HEK293 (cell line): Measurements from ENCODE around the gene DCP1B.

Experiments used
- CTCF ChIA-PET: fragments of 350-600 bp; formaldehyde crosslinking; extraction: SDS; loops from one replicate; lab custom pipeline; 2021; ENCODE audit warnings: antibody characterized with exemption; lab: Yijun Ruan, JAX
- POLR2A ChIA-PET: fragments of 300-600 bp; formaldehyde crosslinking; extraction: SDS; loops from one replicate; lab custom pipeline; 2020; ENCODE audit warnings: antibody characterized with exemption, inconsistent platforms; lab: Yijun Ruan, JAX
- H3K27ac ChIP-seq: fragments of 200-500 bp; sonication (Bioruptor generic); 2 replicates; pipeline ENCODE4 v1.5.1; 2014; ENCODE audit warnings: low read depth, low read length, control low read depth, inconsistent platforms; ENCODE audit errors: extremely low read depth
- H3K36me3 ChIP-seq, 2 experiments: fragments of 200-500 bp in 1 of 2; sonication (Bioruptor generic) in 1 of 2; 1 replicate in 1 of 2; 2 replicates in 1 of 2; pipeline ENCODE4 v1.5.1; 2014 to 2017; ENCODE audit warnings: inconsistent platforms in 2 of 2, low read length in 2 of 2; ENCODE audit not compliant: control insufficient read depth in 2 of 2, insufficient read depth in 1 of 2
- H3K4me1 ChIP-seq: fragments of 200-500 bp; sonication (Bioruptor generic); 2 replicates; pipeline ENCODE4 v1.5.1; 2014; ENCODE audit warnings: mild to moderate bottlenecking, low read length, inconsistent platforms; ENCODE audit not compliant: control insufficient read depth, insufficient read depth
- H3K4me3 ChIP-seq: 2 replicates; pipeline ENCODE4 v1.5.1; 2011; ENCODE audit warnings: low read depth, mild to moderate bottlenecking, control low read depth, low read length, moderate library complexity
- H3K9me3 ChIP-seq: fragments of 200-500 bp; sonication (Bioruptor generic); 2 replicates; pipeline ENCODE4 v1.5.1; 2014; ENCODE audit warnings: low read depth, low read length, inconsistent platforms; ENCODE audit not compliant: control insufficient read depth, insufficient read depth
- GLIS1 ChIP-seq: fragments of 450-650 bp; formaldehyde crosslinking; IDR thresholded peaks from 2 replicates; pipeline ENCODE4 v1.5.1; 2016; ENCODE audit warnings: missing biosample characterization, missing genetic modification characterization
- KLF1 ChIP-seq: fragments of 450-650 bp; formaldehyde crosslinking; IDR thresholded peaks from 2 replicates; pipeline ENCODE4 v1.5.1; 2016; ENCODE audit warnings: missing biosample characterization, missing genetic modification characterization
- KLF10 ChIP-seq: fragments of 450-650 bp; IDR thresholded peaks from 2 replicates; pipeline ENCODE4 v1.5.1; 2018; ENCODE audit warnings: missing biosample characterization, mild to moderate bottlenecking, missing genetic modification characterization
- MZF1 ChIP-seq: fragments of 450-650 bp; formaldehyde crosslinking; IDR thresholded peaks from 2 replicates; pipeline ENCODE4 v1.5.1; 2017; ENCODE audit warnings: missing biosample characterization, missing genetic modification characterization, borderline replicate concordance
- TCF7L2 ChIP-seq: IDR thresholded peaks from 2 replicates; pipeline ENCODE4 v1.6.1; 2011; ENCODE audit warnings: low read depth, mild to moderate bottlenecking, inconsistent platforms, low read length, moderate library complexity, borderline replicate concordance
- ZBTB7A ChIP-seq: fragments of 450-650 bp; formaldehyde crosslinking; IDR thresholded peaks from 2 replicates; pipeline ENCODE4 v1.5.1; 2016; ENCODE audit warnings: low read depth, missing biosample characterization, missing genetic modification characterization
- ZIC2 ChIP-seq: fragments of 450-650 bp; formaldehyde crosslinking; IDR thresholded peaks from 2 replicates; pipeline ENCODE4 v1.5.1; 2016; ENCODE audit warnings: missing biosample characterization, missing genetic modification characterization
- ZNF10 ChIP-seq: fragments of 450-650 bp; formaldehyde crosslinking; IDR thresholded peaks from 2 replicates; pipeline ENCODE4 v1.5.1; 2017; ENCODE audit warnings: missing biosample characterization, missing genetic modification characterization
- ZNF121 ChIP-seq: fragments of 450-650 bp; formaldehyde crosslinking; IDR thresholded peaks from 2 replicates; pipeline ENCODE4 v1.5.1; 2016; ENCODE audit warnings: missing biosample characterization, missing genetic modification characterization
- ZNF311 ChIP-seq: fragments of 450-650 bp; formaldehyde crosslinking; IDR thresholded peaks from 2 replicates; pipeline ENCODE4 v1.5.1; 2017; ENCODE audit warnings: missing biosample characterization, missing genetic modification characterization, borderline replicate concordance
- ZNF391 ChIP-seq: fragments of 450-650 bp; formaldehyde crosslinking; IDR thresholded peaks from 2 replicates; pipeline ENCODE4 v1.5.1; 2016; ENCODE audit warnings: low read depth, missing biosample characterization, missing genetic modification characterization, borderline replicate concordance
- ZNF654 ChIP-seq: fragments of 450-650 bp; formaldehyde crosslinking; IDR thresholded peaks from 2 replicates; pipeline ENCODE4 v1.5.1; 2016; ENCODE audit warnings: low read depth, missing biosample characterization, missing genetic modification characterization
- TF ChIP-seq, protein P1 (sequence below): fragments of 450-650 bp; formaldehyde crosslinking; IDR thresholded peaks from 2 replicates; pipeline ENCODE4 v1.5.1; 2016; ENCODE audit warnings: missing biosample characterization, missing genetic modification characterization, low read depth
- TF ChIP-seq, protein P2 (sequence below): fragments of 450-650 bp; formaldehyde crosslinking; IDR thresholded peaks from 2 replicates; pipeline ENCODE4 v1.5.1; 2016; ENCODE audit warnings: missing biosample characterization, missing genetic modification characterization
- TF ChIP-seq, protein P3 (sequence below): fragments of 450-650 bp; formaldehyde crosslinking; IDR thresholded peaks from 2 replicates; pipeline ENCODE4 v1.5.1; 2017; ENCODE audit warnings: missing biosample characterization, missing genetic modification characterization
- TF ChIP-seq, protein P4 (sequence below): fragments of 450-650 bp; formaldehyde crosslinking; IDR thresholded peaks from 2 replicates; pipeline ENCODE4 v1.5.1; 2016; ENCODE audit warnings: missing biosample characterization, missing genetic modification characterization
- TF ChIP-seq, protein P5 (sequence below): fragments of 450-650 bp; formaldehyde crosslinking; conservative IDR thresholded peaks from 2 replicates; pipeline ENCODE4 v1.5.1; 2016; ENCODE audit warnings: low read depth, missing biosample characterization, missing genetic modification characterization

The DCP1B gene

DNA sequence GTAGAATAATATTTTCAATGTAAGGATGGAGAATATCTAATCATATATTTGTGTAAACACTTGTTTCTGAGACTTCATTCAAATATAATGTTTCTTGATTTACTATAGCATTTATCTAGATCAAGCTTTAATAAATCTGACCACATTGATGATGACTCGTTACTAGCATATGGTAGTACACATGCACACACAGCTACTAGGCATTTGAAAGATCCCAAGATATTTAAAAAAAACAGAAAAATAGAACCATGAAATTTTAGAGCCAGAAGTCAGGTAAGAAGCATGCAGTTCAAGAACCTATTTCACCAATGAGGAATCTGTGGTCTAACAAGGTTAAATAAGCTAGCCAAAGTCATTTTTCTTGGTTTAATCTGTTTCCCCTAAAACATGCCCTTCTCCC is 32.0 kb downstream of the DCP1B start (continued):
- TF ChIP-seq ZNF311 (tag by site-specific recombination) (no peak), ZNF121 (tag by site-specific recombination) (no peak), ZIC2 (tag by site-specific recombination) (no peak), ZNF654 (no peak), ZNF10 (tag by site-specific recombination) (no peak), TCF7L2 (no peak), ZBTB7A (tag by site-specific recombination) (no peak)
- TF ChIP-seq, protein P1, sequence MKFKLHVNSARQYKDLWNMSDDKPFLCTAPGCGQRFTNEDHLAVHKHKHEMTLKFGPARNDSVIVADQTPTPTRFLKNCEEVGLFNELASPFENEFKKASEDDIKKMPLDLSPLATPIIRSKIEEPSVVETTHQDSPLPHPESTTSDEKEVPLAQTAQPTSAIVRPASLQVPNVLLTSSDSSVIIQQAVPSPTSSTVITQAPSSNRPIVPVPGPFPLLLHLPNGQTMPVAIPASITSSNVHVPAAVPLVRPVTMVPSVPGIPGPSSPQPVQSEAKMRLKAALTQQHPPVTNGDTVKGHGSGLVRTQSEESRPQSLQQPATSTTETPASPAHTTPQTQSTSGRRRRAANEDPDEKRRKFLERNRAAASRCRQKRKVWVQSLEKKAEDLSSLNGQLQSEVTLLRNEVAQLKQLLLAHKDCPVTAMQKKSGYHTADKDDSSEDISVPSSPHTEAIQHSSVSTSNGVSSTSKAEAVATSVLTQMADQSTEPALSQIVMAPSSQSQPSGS (tag by site-specific recombination), result no peak

DNA sequence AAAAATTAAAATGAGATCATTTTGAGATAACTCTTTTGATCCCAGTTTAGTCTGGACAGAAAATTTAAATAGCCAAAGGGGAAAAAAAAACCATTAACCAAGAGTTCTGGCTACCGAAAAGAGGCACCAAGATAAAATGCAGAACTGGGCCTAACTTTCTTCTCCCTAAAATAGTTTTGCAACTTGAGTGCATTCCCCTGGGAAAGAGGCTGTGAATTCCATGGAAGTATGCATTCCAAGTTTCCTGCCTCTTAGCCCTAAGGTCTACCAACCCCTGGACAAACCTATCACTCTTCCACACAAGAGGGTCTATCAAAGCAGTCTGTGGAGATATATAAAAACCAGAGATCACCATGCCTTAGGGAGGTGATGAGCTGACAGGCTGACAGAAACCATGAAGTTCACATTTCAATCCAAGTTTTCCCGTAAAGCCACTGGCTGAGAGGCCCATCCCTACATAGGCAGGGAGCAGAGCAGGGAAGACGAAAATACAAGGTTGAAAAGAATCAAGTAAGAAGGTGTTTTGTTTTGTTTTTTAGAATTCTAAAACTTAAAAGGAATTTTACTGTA is 33.8 kb downstream of the DCP1B start:
- ChIA-PET CTCF (interaction anchor here (0.6 to 2.6 kb wide), 3 partner anchors 31 to 645 kb away, joined by 3 to 8 read pairs (median 4); no protein-coding TSS in a partner anchor), POLR2A (no interaction called here)
- TF ChIP-seq, protein P2, sequence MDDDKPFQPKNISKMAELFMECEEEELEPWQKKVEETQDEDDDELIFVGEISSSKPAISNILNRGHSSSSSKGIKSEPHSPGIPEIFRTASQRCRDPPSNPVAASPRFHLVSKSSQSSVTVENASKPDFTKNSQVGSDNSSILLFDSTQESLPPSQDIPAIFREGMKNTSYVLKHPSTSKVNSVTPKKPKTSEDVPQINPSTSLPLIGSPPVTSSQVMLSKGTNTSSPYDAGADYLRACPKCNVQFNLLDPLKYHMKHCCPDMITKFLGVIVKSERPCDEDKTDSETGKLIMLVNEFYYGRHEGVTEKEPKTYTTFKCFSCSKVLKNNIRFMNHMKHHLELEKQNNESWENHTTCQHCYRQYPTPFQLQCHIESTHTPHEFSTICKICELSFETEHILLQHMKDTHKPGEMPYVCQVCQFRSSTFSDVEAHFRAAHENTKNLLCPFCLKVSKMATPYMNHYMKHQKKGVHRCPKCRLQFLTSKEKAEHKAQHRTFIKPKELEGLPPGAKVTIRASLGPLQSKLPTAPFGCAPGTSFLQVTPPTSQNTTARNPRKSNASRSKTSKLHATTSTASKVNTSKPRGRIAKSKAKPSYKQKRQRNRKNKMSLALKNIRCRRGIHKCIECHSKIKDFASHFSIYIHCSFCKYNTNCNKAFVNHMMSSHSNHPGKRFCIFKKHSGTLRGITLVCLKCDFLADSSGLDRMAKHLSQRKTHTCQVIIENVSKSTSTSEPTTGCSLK (tag by site-specific recombination), result no peak
- TF ChIP-seq KLF10 (tag by site-specific recombination) (no peak), GLIS1 (tag by site-specific recombination) (no peak), MZF1 (no peak), ZNF391 (tag by site-specific recombination) (no peak), KLF1 (tag by site-specific recombination) (no peak), ZNF311 (tag by site-specific recombination) (no peak)
- TF ChIP-seq, protein P3, sequence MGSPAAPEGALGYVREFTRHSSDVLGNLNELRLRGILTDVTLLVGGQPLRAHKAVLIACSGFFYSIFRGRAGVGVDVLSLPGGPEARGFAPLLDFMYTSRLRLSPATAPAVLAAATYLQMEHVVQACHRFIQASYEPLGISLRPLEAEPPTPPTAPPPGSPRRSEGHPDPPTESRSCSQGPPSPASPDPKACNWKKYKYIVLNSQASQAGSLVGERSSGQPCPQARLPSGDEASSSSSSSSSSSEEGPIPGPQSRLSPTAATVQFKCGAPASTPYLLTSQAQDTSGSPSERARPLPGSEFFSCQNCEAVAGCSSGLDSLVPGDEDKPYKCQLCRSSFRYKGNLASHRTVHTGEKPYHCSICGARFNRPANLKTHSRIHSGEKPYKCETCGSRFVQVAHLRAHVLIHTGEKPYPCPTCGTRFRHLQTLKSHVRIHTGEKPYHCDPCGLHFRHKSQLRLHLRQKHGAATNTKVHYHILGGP (tag by site-specific recombination), result no peak
- TF ChIP-seq, protein P4, sequence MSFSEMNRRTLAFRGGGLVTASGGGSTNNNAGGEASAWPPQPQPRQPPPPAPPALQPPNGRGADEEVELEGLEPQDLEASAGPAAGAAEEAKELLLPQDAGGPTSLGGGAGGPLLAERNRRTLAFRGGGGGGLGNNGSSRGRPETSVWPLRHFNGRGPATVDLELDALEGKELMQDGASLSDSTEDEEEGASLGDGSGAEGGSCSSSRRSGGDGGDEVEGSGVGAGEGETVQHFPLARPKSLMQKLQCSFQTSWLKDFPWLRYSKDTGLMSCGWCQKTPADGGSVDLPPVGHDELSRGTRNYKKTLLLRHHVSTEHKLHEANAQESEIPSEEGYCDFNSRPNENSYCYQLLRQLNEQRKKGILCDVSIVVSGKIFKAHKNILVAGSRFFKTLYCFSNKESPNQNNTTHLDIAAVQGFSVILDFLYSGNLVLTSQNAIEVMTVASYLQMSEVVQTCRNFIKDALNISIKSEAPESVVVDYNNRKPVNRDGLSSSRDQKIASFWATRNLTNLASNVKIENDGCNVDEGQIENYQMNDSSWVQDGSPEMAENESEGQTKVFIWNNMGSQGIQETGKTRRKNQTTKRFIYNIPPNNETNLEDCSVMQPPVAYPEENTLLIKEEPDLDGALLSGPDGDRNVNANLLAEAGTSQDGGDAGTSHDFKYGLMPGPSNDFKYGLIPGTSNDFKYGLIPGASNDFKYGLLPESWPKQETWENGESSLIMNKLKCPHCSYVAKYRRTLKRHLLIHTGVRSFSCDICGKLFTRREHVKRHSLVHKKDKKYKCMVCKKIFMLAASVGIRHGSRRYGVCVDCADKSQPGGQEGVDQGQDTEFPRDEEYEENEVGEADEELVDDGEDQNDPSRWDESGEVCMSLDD (tag by site-specific recombination), result no peak
- TF ChIP-seq, protein P5, sequence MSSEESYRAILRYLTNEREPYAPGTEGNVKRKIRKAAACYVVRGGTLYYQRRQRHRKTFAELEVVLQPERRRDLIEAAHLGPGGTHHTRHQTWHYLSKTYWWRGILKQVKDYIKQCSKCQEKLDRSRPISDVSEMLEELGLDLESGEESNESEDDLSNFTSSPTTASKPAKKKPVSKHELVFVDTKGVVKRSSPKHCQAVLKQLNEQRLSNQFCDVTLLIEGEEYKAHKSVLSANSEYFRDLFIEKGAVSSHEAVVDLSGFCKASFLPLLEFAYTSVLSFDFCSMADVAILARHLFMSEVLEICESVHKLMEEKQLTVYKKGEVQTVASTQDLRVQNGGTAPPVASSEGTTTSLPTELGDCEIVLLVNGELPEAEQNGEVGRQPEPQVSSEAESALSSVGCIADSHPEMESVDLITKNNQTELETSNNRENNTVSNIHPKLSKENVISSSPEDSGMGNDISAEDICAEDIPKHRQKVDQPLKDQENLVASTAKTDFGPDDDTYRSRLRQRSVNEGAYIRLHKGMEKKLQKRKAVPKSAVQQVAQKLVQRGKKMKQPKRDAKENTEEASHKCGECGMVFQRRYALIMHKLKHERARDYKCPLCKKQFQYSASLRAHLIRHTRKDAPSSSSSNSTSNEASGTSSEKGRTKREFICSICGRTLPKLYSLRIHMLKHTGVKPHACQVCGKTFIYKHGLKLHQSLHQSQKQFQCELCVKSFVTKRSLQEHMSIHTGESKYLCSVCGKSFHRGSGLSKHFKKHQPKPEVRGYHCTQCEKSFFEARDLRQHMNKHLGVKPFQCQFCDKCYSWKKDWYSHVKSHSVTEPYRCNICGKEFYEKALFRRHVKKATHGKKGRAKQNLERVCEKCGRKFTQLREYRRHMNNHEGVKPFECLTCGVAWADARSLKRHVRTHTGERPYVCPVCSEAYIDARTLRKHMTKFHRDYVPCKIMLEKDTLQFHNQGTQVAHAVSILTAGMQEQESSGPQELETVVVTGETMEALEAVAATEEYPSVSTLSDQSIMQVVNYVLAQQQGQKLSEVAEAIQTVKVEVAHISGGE (tag by site-specific recombination), result no peak
- Histone ChIP-seq H3K4me1 (peaks cover 4% of the 10 kb centered on the region; the same call in 1 of the 2 replicates), H3K9me3 (no peaks in the 10 kb centered on the region), H3K4me3 (no peak overlapping the region), H3K27ac (no peak overlapping the region), H3K36me3 (peaks cover 9 to 18% of the 10 kb centered on the region in 2 experiments)
